Measurements from ENCODE around the gene SETD7.

Gene SETD7

DNA sequence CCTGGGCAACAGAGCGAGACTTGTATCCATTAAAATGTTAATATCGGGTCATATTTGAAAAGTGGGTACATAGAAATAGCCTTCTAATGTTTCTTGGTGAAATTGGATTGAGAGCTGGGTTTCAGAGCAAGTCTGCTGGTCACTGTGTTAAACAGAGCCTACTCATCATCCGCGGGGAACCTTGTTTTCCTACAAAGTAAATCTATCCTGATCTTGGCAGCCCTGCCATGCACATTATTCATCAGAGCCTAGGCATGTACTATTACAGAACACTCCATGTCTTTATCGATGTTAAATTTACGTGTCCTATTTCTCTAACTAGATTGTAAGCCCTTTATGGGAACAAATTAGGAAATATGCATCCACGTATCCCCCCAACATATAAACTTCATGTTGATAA lies 18.7 kb downstream of the SETD7 start:
- no peak for FAIRE-seq
- TF ChIP-seq POLR2A (IDR thresholded peaks at IDR 0.05; ENCODE audit: low read depth, low read length) (no peak), POLR2AphosphoS5 (IDR thresholded peaks at IDR 0.05; ENCODE audit: low read depth, low read length) (no peak)
- no peak for DNase-seq (ENCODE audit: insufficient read length)

DNA sequence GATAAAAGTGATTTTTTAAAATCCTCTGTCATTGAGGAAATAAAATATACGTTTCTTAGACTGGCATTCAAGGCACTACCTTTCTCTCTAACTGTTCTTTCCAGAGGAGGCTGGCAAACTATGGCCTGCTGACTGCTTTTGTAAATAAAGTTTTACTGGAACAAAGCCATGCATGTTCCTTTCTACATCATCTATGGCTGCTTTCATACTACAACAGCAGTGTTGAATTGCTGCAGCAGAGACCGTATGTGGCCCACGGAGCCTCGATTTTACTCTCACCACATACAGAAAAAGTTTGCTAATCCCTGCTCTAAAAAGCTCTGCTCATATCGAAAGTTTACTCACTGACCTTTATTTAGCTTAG lies 20.2 kb downstream of the SETD7 start:
- TF ChIP-seq POLR2AphosphoS5 (IDR thresholded peaks at IDR 0.05; ENCODE audit: low read depth, low read length) (no peak), TAF1 (IDR thresholded peaks at IDR 0.05; ENCODE audit: borderline replicate concordance, low read depth, low read length) (no peak), POLR2A (IDR thresholded peaks at IDR 0.05; ENCODE audit: low read depth, low read length) (no peak)
- FAIRE-seq: no peak
- DNase-seq (ENCODE audit: insufficient read length): no peak

DNA sequence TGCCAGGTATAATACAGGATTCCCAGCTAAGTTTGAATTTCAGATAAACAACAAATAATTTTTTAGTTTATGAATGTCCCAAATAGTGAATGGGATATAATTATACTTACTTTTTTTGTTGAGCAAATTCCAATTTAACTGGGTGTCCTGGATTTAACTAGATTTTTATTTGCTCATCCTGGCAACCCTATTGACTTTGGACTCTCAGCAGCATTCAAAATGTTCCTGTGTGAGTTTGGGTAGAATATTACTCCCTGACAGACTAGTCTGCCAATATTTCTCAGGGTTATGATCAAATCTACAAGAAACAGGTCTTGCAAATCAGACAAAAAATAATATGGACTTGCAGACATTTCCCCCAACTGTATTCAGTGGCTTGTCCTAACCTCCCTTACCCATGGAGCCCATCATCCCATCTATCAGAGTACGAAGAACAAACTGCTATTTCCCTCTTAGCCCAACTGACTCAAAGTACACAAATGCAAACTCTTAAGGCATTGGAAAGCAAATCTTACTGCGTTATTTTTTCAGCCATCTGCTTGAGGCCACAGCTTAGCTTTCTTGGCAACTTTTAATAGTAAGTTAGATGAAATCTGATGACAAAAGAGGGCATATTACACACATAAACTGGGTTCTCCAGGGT lies 20.7 kb downstream of the SETD7 start:
- TF ChIP-seq TAF1 (IDR thresholded peaks at IDR 0.05; ENCODE audit: borderline replicate concordance, low read depth, low read length) (no peak), POLR2A (IDR thresholded peaks at IDR 0.05; ENCODE audit: low read depth, low read length) (no peak), POLR2AphosphoS5 (IDR thresholded peaks at IDR 0.05; ENCODE audit: low read depth, low read length) (no peak)
- FAIRE-seq (no peak), DNase-seq (ENCODE audit: insufficient read length) (no peak)

DNA sequence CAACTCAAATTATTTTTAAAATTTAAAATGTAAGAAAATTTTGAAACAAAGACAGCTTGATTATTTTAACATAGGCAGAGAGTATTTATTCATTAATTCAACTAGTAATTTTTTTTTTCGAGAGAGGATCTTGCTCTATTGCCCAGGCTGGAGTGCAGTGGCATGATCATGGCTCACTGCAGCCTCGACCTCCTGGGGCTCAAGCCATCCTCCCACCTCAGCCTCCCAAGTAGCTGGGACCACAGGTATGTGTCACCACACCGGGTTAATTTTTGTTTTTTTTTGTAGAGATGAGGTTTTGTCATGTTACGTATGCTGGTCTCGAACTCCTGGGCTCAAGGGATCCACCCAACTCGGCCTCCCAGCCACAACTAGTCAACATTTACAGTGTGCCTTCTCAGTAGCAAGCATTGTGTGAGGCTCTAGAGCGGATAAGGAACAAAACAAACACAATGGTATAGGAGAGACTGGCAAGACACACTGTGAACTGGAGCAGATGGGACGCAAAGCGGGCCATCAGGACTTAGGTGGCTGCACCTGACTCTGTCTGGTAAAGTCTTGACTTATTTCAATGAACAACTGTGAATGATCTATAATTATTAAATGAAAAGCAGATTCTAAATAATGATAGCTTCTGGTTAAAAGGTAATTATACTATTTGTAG lies 21.6 kb downstream of the SETD7 start:
- FAIRE-seq: no peak
- no peak for DNase-seq (ENCODE audit: insufficient read length)
- no peak for TF ChIP-seq TAF1 (IDR thresholded peaks at IDR 0.05; ENCODE audit: borderline replicate concordance, low read depth, low read length)
- no peak for TF ChIP-seq POLR2A (IDR thresholded peaks at IDR 0.05; ENCODE audit: low read depth, low read length)
- no peak for TF ChIP-seq POLR2AphosphoS5 (IDR thresholded peaks at IDR 0.05; ENCODE audit: low read depth, low read length)

DNA sequence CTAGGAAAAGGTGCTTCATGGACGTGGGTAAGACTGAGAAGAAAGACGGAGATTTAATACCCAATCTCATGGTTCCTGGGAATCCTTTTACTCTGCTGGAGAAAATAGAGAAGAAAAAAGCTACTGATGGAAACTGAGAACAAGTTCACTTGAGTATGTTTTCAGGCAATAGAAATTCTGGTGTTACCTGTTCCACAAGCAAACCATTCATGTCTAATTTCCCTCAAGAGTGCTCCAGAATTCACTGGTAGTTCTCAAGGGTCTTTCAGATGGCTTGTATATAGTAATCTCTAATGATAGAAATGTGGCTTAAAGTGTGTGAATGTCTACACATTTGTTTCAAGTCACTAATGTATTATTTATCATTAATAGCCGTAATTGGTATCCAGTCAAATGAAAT lies 22.5 kb downstream of the SETD7 start:
- FAIRE-seq: no peak
- DNase-seq (ENCODE audit: insufficient read length): no peak
- TF ChIP-seq POLR2AphosphoS5 (IDR thresholded peaks at IDR 0.05; ENCODE audit: low read depth, low read length) (no peak), TAF1 (IDR thresholded peaks at IDR 0.05; ENCODE audit: borderline replicate concordance, low read depth, low read length) (no peak)

DNA sequence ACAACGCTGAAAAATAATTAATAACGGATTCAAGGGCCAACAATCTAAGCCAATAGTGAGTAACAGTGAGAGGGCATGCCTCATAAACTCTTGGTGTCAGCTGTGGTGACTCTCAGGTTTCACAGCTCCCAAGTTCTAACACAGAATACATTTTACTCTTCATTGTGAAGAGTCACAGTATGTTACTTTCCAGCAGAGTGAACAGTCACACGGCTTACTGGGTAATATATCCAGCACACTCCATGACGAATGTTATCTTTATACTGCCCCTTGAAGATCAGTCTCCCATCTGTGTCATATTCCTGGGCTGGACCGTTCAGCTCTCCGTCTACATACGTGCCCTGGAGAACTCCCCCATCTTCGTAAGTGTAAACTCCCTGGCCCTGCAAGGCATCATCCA lies 23.1 kb downstream of the SETD7 start:
- FAIRE-seq (no peak), DNase-seq (ENCODE audit: insufficient read length) (no peak)
- TF ChIP-seq POLR2AphosphoS5 (IDR thresholded peaks at IDR 0.05; ENCODE audit: low read depth, low read length): no peak
- no peak for TF ChIP-seq TAF1 (IDR thresholded peaks at IDR 0.05; ENCODE audit: borderline replicate concordance, low read depth, low read length)
- no peak for TF ChIP-seq POLR2A (IDR thresholded peaks at IDR 0.05; ENCODE audit: low read depth, low read length)

DNA sequence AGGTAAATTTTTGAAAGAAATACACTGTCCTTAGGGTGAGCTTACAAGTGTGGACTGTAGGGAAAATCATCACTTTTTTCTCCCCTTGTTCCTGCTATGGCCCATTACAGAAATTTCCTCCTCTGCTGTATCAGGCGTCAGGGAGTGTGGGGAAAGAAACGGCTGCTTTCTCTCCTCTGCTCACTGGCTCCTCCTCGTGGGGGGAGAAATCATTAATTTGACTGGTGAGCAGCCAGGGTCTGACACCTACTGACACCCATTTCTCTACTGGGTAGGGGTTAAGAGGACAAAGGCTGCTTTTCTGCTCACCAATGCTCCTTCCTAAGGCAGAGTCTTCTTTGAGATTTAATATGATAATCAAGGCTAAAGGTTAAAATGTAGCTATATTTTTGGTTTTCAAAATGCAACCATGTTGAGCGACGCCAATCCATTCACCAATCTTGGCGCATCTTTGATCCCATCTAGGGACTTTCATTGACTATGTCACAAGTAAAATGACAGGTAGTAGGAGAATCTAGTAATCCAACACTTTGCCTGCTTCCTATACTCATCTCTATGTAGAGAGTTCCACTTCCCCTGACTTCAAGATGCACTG lies 25.1 kb downstream of the SETD7 start:
- FAIRE-seq (peak; percentile 84), DNase-seq (ENCODE audit: insufficient read length) (peak; percentile 20)
- TF ChIP-seq TAF1 (IDR thresholded peaks at IDR 0.05; ENCODE audit: borderline replicate concordance, low read depth, low read length) (no peak), POLR2A (IDR thresholded peaks at IDR 0.05; ENCODE audit: low read depth, low read length) (no peak), POLR2AphosphoS5 (IDR thresholded peaks at IDR 0.05; ENCODE audit: low read depth, low read length) (no peak)

DNA sequence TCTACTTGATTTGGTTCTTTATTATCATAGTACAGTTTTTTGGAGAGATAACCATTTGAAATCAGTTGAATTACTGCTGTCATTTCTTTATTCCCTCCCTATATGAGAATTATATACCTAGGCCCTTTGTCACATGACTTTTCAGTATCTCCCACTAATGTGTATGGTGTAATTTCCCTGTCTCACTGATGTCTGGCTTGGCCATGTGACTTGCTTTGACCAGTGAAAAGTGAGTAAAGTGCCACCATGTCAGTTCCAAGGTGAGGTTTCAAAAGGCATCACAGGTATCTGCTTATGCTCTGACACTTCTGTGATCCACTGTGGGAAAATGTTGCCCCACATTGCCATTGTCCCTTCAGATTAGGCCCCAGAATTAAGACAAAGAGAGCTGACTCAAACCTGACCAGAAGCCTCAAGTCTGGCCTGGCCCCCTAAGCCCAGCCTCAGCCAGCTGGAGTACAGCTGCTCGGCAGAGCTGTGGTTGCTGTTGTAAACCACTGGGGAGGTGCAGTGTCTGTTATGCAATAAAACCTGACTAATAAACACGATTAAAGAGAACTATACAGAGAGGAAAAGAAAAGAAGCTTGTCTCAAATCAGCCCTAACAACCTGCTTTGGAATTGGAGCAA lies 27.5 kb downstream of the SETD7 start:
- no peak for TF ChIP-seq POLR2A (IDR thresholded peaks at IDR 0.05; ENCODE audit: low read depth, low read length)
- no peak for TF ChIP-seq TAF1 (IDR thresholded peaks at IDR 0.05; ENCODE audit: borderline replicate concordance, low read depth, low read length)
- TF ChIP-seq POLR2AphosphoS5 (IDR thresholded peaks at IDR 0.05; ENCODE audit: low read depth, low read length): no peak
- DNase-seq (ENCODE audit: insufficient read length) (no peak), FAIRE-seq (no peak)

DNA sequence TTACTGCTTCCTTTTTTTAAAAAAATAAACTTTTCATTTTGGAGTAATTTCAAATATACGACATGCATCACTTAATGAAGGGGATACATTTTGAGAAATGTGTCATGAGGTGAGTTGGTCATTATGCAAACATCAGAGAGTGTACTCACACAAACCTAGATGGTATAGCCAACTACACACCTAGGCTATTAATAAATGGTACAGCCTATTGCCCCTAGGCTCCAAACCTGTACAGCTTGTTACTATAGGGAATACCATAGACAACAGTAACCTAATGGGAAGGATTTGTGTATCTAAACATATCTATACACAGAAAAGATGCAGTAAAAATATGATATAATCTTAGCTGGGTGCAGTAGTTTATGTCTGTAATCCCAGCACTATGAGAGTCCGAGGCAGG lies 29.1 kb downstream of the SETD7 start:
- TF ChIP-seq TAF1 (IDR thresholded peaks at IDR 0.05; ENCODE audit: borderline replicate concordance, low read depth, low read length) (no peak), POLR2AphosphoS5 (IDR thresholded peaks at IDR 0.05; ENCODE audit: low read depth, low read length) (no peak), POLR2A (IDR thresholded peaks at IDR 0.05; ENCODE audit: low read depth, low read length) (no peak)
- DNase-seq (ENCODE audit: insufficient read length): no peak
- FAIRE-seq: no peak

DNA sequence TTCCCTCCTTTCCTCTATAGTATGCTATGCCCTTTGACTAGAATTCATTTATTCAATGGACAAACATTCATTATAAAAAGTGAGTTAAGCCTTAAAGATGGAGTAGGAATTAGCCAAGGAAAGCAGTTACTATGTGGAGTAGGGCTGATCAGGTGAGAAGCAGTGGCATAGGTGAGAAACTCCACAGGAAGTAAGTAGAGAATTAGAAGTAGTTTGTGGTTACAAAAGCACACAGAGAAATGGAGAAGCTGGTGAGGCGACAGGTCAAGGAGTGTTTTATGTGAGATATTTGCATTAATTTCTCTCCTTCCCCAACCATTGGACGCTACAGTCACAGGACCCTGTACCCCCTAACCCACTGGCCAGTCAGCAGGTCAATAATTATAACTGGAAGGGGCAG lies 30.6 kb downstream of the SETD7 start:
- FAIRE-seq (no peak), DNase-seq (ENCODE audit: insufficient read length) (no peak)
- TF ChIP-seq POLR2AphosphoS5 (IDR thresholded peaks at IDR 0.05; ENCODE audit: low read depth, low read length) (no peak), POLR2A (IDR thresholded peaks at IDR 0.05; ENCODE audit: low read depth, low read length) (no peak), TAF1 (IDR thresholded peaks at IDR 0.05; ENCODE audit: borderline replicate concordance, low read depth, low read length) (no peak)

DNA sequence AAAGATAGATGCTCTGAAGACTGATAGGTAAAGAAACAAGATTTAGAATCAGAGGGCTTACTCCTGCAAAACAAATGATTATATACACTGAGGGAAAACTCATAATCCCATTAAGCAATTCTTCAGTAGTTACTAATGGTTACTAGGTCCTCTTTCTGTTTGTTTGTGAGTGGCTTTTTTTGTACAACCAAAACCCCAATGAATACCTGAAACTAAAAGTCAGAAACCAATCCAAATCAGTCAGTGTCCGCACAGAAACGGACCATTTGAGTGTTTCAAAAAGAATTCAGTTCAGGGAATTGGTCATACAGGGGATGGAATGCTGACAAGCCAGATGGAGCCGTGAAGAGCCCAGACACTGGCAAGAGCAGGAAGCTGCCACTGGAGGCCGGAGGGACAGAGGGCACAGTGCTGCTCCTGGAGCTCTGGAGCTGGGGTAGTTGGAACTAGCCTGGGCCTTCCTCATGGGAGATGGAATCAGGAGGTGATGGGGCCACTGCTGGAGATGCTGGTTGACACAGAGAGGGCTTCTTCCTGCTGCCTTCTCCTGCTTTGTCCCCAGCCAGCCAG lies 31.9 kb downstream of the SETD7 start:
- no peak for FAIRE-seq
- TF ChIP-seq POLR2A (IDR thresholded peaks at IDR 0.05; ENCODE audit: low read depth, low read length) (no peak), POLR2AphosphoS5 (IDR thresholded peaks at IDR 0.05; ENCODE audit: low read depth, low read length) (no peak), TAF1 (IDR thresholded peaks at IDR 0.05; ENCODE audit: borderline replicate concordance, low read depth, low read length) (no peak)
- DNase-seq (ENCODE audit: insufficient read length): no peak
